Neuronal stem cell (in vitro differentiated cells): ENCODE data around the gene AHR.
"Not testable (repeated sequence)": the region's sequence is repeated elsewhere in the genome, so short reads cannot be mapped to it uniquely, and the experiment has no call there.

Source experiments
- DNase-seq: peaks from one replicate; pipeline ENCODE4 v3.0.0-alpha.2; 2013; ENCODE audit warnings: low spot score
- H2AFZ ChIP-seq: one replicate; pipeline ENCODE4 v1.6.1; 2013; ENCODE audit warnings: mild to moderate bottlenecking, low read length, inconsistent platforms
- H2AK5ac ChIP-seq: 2 replicates; pipeline ENCODE4 v1.6.1; 2013; ENCODE audit warnings: low read depth, mild to moderate bottlenecking, inconsistent platforms, low read length, moderate library complexity, mixed read lengths
- H2BK120ac ChIP-seq: 2 replicates; pipeline ENCODE4 v1.6.1; 2013; ENCODE audit warnings: low read depth, mild to moderate bottlenecking, inconsistent platforms, low read length, moderate library complexity, mixed read lengths
- H2BK12ac ChIP-seq: one replicate; pipeline ENCODE4 v1.6.1; 2013; ENCODE audit warnings: low read length, inconsistent platforms
- H2BK15ac ChIP-seq: 2 replicates; pipeline ENCODE4 v1.6.1; 2013; ENCODE audit warnings: mild to moderate bottlenecking, low read length, inconsistent platforms, mixed read lengths
- H2BK5ac ChIP-seq: one replicate; pipeline ENCODE4 v1.6.1; 2013; ENCODE audit warnings: inconsistent platforms, mild to moderate bottlenecking, low read length, moderate library complexity
- H3K14ac ChIP-seq: one replicate; pipeline ENCODE4 v1.6.1; 2013; ENCODE audit warnings: low read length, inconsistent platforms
- H3K18ac ChIP-seq: 2 replicates; pipeline ENCODE4 v1.6.1; 2013; ENCODE audit warnings: low read length, inconsistent platforms
- H3K23ac ChIP-seq: 2 replicates; pipeline ENCODE4 v1.6.1; 2013; ENCODE audit warnings: low read depth, mild to moderate bottlenecking, mixed read lengths, low read length, inconsistent platforms; ENCODE audit not compliant: poor library complexity
- H3K27ac ChIP-seq: replicated peaks from 3 replicates; pipeline ENCODE4 v1.5.1; 2013; ENCODE audit warnings: low read length, inconsistent platforms
- H3K27me3 ChIP-seq, 3 experiments: 2 replicates each; pipeline ENCODE4 v1.6.1; 2013; ENCODE audit warnings: low read length in 3 of 3, mild to moderate bottlenecking in 2 of 3, inconsistent platforms in 1 of 3, low read depth in 1 of 3, mixed read lengths in 1 of 3, moderate library complexity in 1 of 3; ENCODE audit not compliant: control insufficient read depth in 3 of 3, insufficient read depth in 3 of 3
- H3K36me3 ChIP-seq, 2 donors: replicated peaks in 1 of 2; 2 replicates each; pipeline ENCODE4 v1.6.1; 2013; ENCODE audit warnings: low read length in 2 of 2; ENCODE audit not compliant: control insufficient read depth in 2 of 2, insufficient read depth in 2 of 2
- H3K4ac ChIP-seq: 2 replicates; pipeline ENCODE4 v1.6.1; 2013; ENCODE audit warnings: inconsistent platforms, mild to moderate bottlenecking, low read length, moderate library complexity
- H3K4me1 ChIP-seq, 2 donors: 1 replicate in 1 of 2; 2 replicates in 1 of 2; pipeline ENCODE4 v1.6.1; 2013; ENCODE audit warnings: low read length in 2 of 2, low read depth in 1 of 2; ENCODE audit not compliant: control insufficient read depth in 2 of 2, insufficient read depth in 1 of 2
- H3K4me2 ChIP-seq: one replicate; pipeline ENCODE4 v1.6.1; 2013; ENCODE audit warnings: mild to moderate bottlenecking, low read length, inconsistent platforms; ENCODE audit not compliant: insufficient read depth, poor library complexity, severe bottlenecking
- H3K4me3 ChIP-seq, 2 donors: 2 replicates each; pipeline ENCODE4 v1.5.1; 2013; ENCODE audit warnings: low read length in 2 of 2, mild to moderate bottlenecking in 2 of 2, inconsistent platforms in 1 of 2, moderate library complexity in 1 of 2
- H3K79me1 ChIP-seq: one replicate; pipeline ENCODE4 v1.6.1; 2013; ENCODE audit warnings: low read depth, mild to moderate bottlenecking, inconsistent platforms, low read length, moderate library complexity
- H3K9ac ChIP-seq: one replicate; pipeline ENCODE4 v1.6.1; 2013; ENCODE audit warnings: mild to moderate bottlenecking, low read depth, low read length, inconsistent platforms; ENCODE audit not compliant: poor library complexity
- H3K9me3 ChIP-seq, 2 donors: replicated peaks in 1 of 2; 2 replicates each; pipeline versions ENCODE3 to v1.6.1; 2013; ENCODE audit warnings: low read length in 2 of 2, mild to moderate bottlenecking in 2 of 2, inconsistent platforms in 1 of 2, low read depth in 1 of 2, mixed read lengths in 1 of 2, moderate library complexity in 1 of 2; ENCODE audit not compliant: control insufficient read depth in 2 of 2, insufficient read depth in 1 of 2
- H4K8ac ChIP-seq: one replicate; pipeline ENCODE4 v1.6.1; 2013; ENCODE audit warnings: low read depth, mild to moderate bottlenecking, inconsistent platforms, low read length, moderate library complexity
- H4K91ac ChIP-seq: one replicate; pipeline ENCODE4 v1.6.1; 2013; ENCODE audit warnings: low read length, low read depth, mild to moderate bottlenecking, inconsistent platforms; ENCODE audit not compliant: poor library complexity
- WGBS, 2 donors: extraction: QIAGEN DNeasy Blood & Tissue Kit; methylation state at CpG; one replicate each; pipeline ENCODE4 v1.1.7; 2013; ENCODE audit warnings: missing lambda C conversion rate in 2 of 2, mixed read lengths in 1 of 2; ENCODE audit not compliant: insufficient read length in 2 of 2, insufficient replicate concordance in 1 of 2; ENCODE audit errors: extremely low coverage in 2 of 2; 5-methylcytosine and 5-hydroxymethylcytosine counted together

Gene AHR

GRCh38 chr7:17380736-17381662 is 82.5 kb downstream of the AHR start:
- H3K79me1 ChIP-seq, result no peaks in the 10 kb centered on the region
- peaks cover 0 to 8% of the 10 kb centered on the region in 2 donors for H3K4me1 ChIP-seq
- no peak overlapping the region for H4K91ac ChIP-seq
- no peak overlapping the region for H2BK12ac ChIP-seq
- H3K9ac ChIP-seq, result no peak overlapping the region
- no peak overlapping the region for H3K4me2 ChIP-seq
- no CpG with 5 or more reads among the region's 4 CpGs for WGBS, 2 donors
- H2AK5ac ChIP-seq, result no peak overlapping the region
- H3K4ac ChIP-seq, result no peak overlapping the region
- no peak overlapping the region for H3K23ac ChIP-seq
- peaks cover 0 to 4% of the 10 kb centered on the region in 2 donors for H3K9me3 ChIP-seq
- H3K27ac ChIP-seq, result no peak overlapping the region
- H3K18ac ChIP-seq, result no peak overlapping the region
- H3K36me3 ChIP-seq, result no peaks in the 10 kb centered on the region
- H2BK120ac ChIP-seq, result no peak overlapping the region
- H4K8ac ChIP-seq, result no peak overlapping the region
- no peak overlapping the region for H2BK15ac ChIP-seq
- H2AFZ ChIP-seq, result no peak overlapping the region
- H3K27me3 ChIP-seq, result no peaks in the 10 kb centered on the region
- H3K4me3 ChIP-seq, result no peak overlapping the region
- no peak overlapping the region for H2BK5ac ChIP-seq
- no peak overlapping the region for H3K14ac ChIP-seq
- DNase-seq, result no peak

DNA sequence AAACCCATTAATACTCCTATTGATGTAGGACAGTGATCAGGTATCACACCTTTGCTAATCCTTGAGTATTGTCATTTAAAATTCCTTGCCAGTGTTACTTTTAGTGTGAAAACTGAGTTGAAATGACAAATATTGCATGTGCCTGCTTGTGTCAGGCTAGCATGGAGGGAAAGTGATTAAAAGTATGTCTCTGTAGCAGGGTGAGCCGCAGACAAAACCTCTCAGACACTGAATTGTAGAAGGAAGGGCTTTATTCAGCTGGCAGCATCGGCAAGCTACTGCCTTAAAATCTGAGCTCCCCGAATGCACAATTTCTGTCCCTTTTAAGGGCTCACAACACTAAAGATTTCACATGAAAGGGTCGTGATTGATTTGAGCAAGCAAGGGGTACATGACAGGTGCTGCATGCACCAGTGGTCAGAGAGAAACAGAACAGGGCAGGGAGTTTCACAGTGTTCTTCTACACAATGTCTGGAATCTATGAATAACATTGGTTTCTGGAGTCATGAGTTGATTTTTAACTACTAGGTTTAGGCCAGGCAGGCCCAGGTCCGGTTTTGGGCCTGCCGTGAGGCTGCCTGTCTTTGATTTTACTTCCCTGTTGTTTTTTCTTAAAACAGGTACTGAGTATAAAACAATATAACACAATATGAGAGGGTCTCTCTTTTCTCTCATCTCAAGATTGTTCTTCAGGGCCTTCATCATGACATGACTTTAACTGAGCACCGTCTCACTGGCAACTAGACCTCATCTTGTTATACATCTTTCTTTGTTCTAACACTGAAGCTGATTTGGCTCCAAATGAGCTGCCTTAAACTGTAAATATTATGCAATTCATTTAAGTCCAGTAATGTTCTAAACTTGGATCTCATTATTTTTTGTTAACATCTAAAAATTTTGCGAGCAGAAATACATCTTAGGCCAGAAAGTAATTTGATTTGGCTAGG is 84.2 kb downstream of the AHR start:
- H2AFZ ChIP-seq, result peak overlapping the region; percentile 71
- not testable (repeated sequence) for H4K8ac ChIP-seq, H3K27ac ChIP-seq, H4K91ac ChIP-seq, H2BK15ac ChIP-seq, DNase-seq, H3K9ac ChIP-seq, H3K36me3 ChIP-seq, H2AK5ac ChIP-seq, H3K18ac ChIP-seq, H3K9me3 ChIP-seq, H3K14ac ChIP-seq, H3K79me1 ChIP-seq, H2BK5ac ChIP-seq, H2BK12ac ChIP-seq, H3K27me3 ChIP-seq, H3K4me2 ChIP-seq, H3K4me3 ChIP-seq, H2BK120ac ChIP-seq, H3K23ac ChIP-seq, H3K4me1 ChIP-seq, H3K4ac ChIP-seq
- WGBS, 2 donors, result no CpG with 5 or more reads among the region's 8 CpGs

- H3K27me3 ChIP-seq, result no peaks in the 10 kb centered on the region
- no peak overlapping the region for H3K14ac ChIP-seq
- H3K4me3 ChIP-seq, result no peak overlapping the region
- H3K27ac ChIP-seq, result no peak overlapping the region
- no peaks in the 10 kb centered on the region for H3K79me1 ChIP-seq
- no peak overlapping the region for H3K9ac ChIP-seq
- peaks cover 0 to 8% of the 10 kb centered on the region in 2 donors for H3K4me1 ChIP-seq
- H2AFZ ChIP-seq, result no peak overlapping the region
- no peak overlapping the region for H2BK12ac ChIP-seq
- H3K4ac ChIP-seq, result no peak overlapping the region
- H2BK15ac ChIP-seq, result no peak overlapping the region
- no CpG with 5 or more reads among the region's 1 CpG for WGBS, 2 donors
- H4K91ac ChIP-seq, result no peak overlapping the region
- DNase-seq, result no peak
- H3K18ac ChIP-seq, result no peak overlapping the region
- no peak overlapping the region for H2AK5ac ChIP-seq
- H2BK5ac ChIP-seq, result no peak overlapping the region
- peaks cover 0 to 4% of the 10 kb centered on the region in 2 donors for H3K9me3 ChIP-seq
- H3K36me3 ChIP-seq, result no peaks in the 10 kb centered on the region
- H3K23ac ChIP-seq, result no peak overlapping the region
- no peak overlapping the region for H2BK120ac ChIP-seq
- H4K8ac ChIP-seq, result no peak overlapping the region
- no peak overlapping the region for H3K4me2 ChIP-seq
These were observed 85.9 kb downstream of the AHR start for GRCh38 chr7:17384400-17384799.

- peaks cover 0 to 4% of the 10 kb centered on the region in 2 donors for H3K9me3 ChIP-seq
- H4K91ac ChIP-seq, result no peak overlapping the region
- no peak overlapping the region for H2BK120ac ChIP-seq
- H2BK5ac ChIP-seq, result no peak overlapping the region
- H3K14ac ChIP-seq, result no peak overlapping the region
- H3K4me3 ChIP-seq, result no peak overlapping the region
- no peaks in the 10 kb centered on the region for H3K36me3 ChIP-seq
- H2BK15ac ChIP-seq, result no peak overlapping the region
- no peaks in the 10 kb centered on the region for H3K27me3 ChIP-seq
- H3K4me2 ChIP-seq, result no peak overlapping the region
- DNase-seq, result no peak
- no peak overlapping the region for H2AFZ ChIP-seq
- no peak overlapping the region for H2AK5ac ChIP-seq
- H3K18ac ChIP-seq, result no peak overlapping the region
- H2BK12ac ChIP-seq, result no peak overlapping the region
- H4K8ac ChIP-seq, result no peak overlapping the region
- peaks cover 0 to 8% of the 10 kb centered on the region in 2 donors for H3K4me1 ChIP-seq
- H3K79me1 ChIP-seq, result no peaks in the 10 kb centered on the region
- no peak overlapping the region for H3K23ac ChIP-seq
- no peak overlapping the region for H3K4ac ChIP-seq
- H3K9ac ChIP-seq, result no peak overlapping the region
- no peak overlapping the region for H3K27ac ChIP-seq
These were observed 87.2 kb downstream of the AHR start for GRCh38 chr7:17385612-17386011.
